Measurements from ENCODE around the gene TMEM94. TPM values are rescaled to one million over a fixed set of nuclear protein-coding genes. Genes with fewer than 3 reads are reported as not detected.
A peak's percentile ranks its signal among the peaks of the same experiment; 100 is the strongest.

The TMEM94 gene
- total and polyA plus RNA-seq, 2 of the 13 experiments (the other 11 are each of a cell fraction or from before 2014, with no cell fraction given), result 32.6 to 134 TPM

DNA sequence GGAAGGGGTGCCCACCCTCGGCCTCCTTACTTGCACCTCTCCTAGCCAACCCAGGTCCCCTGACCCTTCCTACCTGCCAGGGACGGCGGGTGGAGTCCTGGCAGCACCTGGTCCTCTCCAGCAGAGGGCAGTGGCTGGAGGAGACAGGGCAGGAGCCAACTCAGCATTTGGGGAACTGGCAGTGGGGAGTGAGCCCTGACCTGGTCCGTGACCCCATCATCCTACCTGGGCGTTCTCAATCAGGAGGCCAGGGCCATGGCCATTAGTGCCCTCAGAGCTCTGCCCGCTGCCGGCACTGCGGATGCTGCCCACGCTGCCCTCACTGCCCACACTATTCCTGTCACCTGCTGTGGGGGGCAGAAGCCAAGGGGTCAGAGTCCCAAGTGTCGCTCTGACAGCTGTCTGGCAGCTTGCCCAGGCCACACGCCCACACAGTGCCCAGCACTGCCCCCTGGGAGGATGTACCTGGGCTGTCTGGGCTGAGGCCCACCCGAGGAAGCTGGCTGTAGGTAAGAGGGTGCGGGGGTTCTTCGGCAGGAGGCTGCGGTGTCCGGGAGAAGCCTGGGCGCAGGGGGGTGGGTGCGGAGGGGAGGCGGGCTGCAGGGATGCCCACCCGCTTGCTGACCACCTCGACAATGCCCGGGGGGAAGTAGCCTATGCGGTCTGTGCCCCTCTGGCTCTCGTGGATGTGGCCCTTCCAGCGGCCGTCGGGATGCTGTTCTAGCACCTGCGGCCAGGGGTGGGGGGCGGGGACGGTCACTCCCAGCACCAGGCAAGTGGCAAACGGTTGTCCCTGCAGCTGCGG, 48.1 kb downstream of the TMEM94 start (continued):
- TF ChIP-seq ZNF496 (CRISPR knock-in tag; IDR thresholded peaks at IDR 0.05; ENCODE audit: insufficient replicate concordance) (no peak), ZNF501 (CRISPR knock-in tag; IDR thresholded peaks at IDR 0.05) (no peak), ZKSCAN1 (IDR thresholded peaks at IDR 0.05; ENCODE audit: low read length) (no peak), HMGA1 (CRISPR knock-in tag; conservative IDR thresholded peaks at IDR 0.05) (no peak), SOX5 (CRISPR knock-in tag; IDR thresholded peaks at IDR 0.05; ENCODE audit: borderline replicate concordance) (no peak), GATAD1 (CRISPR knock-in tag; IDR thresholded peaks at IDR 0.05) (no peak), HNRNPUL1 (IDR thresholded peaks at IDR 0.05; ENCODE audit: low read depth, low read length) (no peak), RELA (CRISPR knock-in tag; IDR thresholded peaks at IDR 0.05) (no peak), ZNF20 (CRISPR knock-in tag; IDR thresholded peaks at IDR 0.05) (no peak), CHD2 (IDR thresholded peaks at IDR 0.05; ENCODE audit: low read depth, low read length) (no peak), REXO4 (CRISPR knock-in tag; IDR thresholded peaks at IDR 0.05; ENCODE audit: borderline replicate concordance) (0 out of 2 replicates have a peak, but pooled peaks have one; percentile 28), RCOR2 (CRISPR knock-in tag; IDR thresholded peaks at IDR 0.05) (no peak), NKX3-1 (CRISPR knock-in tag; IDR thresholded peaks at IDR 0.05) (no peak), ZNF460 (CRISPR knock-in tag; IDR thresholded peaks at IDR 0.05; ENCODE audit: borderline replicate concordance) (no peak)
- TF ChIP-seq, protein P1, sequence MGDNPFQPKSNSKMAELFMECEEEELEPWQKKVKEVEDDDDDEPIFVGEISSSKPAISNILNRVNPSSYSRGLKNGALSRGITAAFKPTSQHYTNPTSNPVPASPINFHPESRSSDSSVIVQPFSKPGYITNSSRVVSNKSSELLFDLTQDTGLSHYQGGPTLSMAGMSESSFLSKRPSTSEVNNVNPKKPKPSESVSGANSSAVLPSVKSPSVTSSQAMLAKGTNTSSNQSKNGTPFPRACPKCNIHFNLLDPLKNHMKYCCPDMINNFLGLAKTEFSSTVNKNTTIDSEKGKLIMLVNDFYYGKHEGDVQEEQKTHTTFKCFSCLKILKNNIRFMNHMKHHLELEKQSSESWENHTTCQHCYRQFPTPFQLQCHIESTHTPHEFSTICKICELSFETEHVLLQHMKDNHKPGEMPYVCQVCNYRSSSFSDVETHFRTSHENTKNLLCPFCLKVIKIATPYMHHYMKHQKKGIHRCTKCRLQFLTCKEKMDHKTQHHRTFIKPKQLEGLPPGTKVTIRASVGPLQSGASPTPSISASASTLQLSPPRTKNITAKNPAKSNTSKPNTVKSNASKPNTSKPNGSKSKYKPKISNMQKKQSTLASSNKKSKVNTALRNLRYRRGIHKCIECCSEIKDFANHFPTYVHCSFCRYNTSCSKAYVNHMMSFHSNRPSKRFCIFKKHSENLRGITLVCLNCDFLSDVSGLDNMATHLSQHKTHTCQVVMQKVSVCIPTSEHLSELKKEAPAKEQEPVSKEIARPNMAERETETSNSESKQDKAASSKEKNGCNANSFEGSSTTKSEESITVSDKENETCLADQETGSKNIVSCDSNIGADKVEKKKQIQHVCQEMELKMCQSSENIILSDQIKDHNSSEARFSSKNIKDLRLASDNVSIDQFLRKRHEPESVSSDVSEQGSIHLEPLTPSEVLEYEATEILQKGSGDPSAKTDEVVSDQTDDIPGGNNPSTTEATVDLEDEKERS (CRISPR knock-in tag; IDR thresholded peaks at IDR 0.05), result no peak
- TF ChIP-seq, protein P2, sequence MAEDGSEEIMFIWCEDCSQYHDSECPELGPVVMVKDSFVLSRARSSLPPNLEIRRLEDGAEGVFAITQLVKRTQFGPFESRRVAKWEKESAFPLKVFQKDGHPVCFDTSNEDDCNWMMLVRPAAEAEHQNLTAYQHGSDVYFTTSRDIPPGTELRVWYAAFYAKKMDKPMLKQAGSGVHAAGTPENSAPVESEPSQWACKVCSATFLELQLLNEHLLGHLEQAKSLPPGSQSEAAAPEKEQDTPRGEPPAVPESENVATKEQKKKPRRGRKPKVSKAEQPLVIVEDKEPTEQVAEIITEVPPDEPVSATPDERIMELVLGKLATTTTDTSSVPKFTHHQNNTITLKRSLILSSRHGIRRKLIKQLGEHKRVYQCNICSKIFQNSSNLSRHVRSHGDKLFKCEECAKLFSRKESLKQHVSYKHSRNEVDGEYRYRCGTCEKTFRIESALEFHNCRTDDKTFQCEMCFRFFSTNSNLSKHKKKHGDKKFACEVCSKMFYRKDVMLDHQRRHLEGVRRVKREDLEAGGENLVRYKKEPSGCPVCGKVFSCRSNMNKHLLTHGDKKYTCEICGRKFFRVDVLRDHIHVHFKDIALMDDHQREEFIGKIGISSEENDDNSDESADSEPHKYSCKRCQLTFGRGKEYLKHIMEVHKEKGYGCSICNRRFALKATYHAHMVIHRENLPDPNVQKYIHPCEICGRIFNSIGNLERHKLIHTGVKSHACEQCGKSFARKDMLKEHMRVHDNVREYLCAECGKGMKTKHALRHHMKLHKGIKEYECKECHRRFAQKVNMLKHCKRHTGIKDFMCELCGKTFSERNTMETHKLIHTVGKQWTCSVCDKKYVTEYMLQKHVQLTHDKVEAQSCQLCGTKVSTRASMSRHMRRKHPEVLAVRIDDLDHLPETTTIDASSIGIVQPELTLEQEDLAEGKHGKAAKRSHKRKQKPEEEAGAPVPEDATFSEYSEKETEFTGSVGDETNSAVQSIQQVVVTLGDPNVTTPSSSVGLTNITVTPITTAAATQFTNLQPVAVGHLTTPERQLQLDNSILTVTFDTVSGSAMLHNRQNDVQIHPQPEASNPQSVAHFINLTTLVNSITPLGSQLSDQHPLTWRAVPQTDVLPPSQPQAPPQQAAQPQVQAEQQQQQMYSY (CRISPR knock-in tag; IDR thresholded peaks at IDR 0.05), result no peak
- TF ChIP-seq, protein P3, sequence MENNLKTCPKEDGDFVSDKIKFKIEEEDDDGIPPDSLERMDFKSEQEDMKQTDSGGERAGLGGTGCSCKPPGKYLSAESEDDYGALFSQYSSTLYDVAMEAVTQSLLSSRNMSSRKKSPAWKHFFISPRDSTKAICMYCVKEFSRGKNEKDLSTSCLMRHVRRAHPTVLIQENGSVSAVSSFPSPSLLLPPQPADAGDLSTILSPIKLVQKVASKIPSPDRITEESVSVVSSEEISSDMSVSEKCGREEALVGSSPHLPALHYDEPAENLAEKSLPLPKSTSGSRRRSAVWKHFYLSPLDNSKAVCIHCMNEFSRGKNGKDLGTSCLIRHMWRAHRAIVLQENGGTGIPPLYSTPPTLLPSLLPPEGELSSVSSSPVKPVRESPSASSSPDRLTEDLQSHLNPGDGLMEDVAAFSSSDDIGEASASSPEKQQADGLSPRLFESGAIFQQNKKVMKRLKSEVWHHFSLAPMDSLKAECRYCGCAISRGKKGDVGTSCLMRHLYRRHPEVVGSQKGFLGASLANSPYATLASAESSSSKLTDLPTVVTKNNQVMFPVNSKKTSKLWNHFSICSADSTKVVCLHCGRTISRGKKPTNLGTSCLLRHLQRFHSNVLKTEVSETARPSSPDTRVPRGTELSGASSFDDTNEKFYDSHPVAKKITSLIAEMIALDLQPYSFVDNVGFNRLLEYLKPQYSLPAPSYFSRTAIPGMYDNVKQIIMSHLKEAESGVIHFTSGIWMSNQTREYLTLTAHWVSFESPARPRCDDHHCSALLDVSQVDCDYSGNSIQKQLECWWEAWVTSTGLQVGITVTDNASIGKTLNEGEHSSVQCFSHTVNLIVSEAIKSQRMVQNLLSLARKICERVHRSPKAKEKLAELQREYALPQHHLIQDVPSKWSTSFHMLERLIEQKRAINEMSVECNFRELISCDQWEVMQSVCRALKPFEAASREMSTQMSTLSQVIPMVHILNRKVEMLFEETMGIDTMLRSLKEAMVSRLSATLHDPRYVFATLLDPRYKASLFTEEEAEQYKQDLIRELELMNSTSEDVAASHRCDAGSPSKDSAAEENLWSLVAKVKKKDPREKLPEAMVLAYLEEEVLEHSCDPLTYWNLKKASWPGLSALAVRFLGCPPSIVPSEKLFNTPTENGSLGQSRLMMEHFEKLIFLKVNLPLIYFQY (CRISPR knock-in tag; IDR thresholded peaks at IDR 0.05; ENCODE audit: borderline replicate concordance), result no peak

Measured in HepG2 (cell line).